Pancreas (tissue), 10 donors: ENCODE data around the gene FKTN. TPM values are rescaled to one million over a fixed set of nuclear protein-coding genes. Genes with fewer than 3 reads are reported as not detected.
A peak's percentile ranks its signal among the peaks of the same experiment; 100 is the strongest.
"Not testable (repeated sequence)": the region's sequence is repeated elsewhere in the genome, so short reads cannot be mapped to it uniquely, and the experiment has no call there.

ENCODE experiments used
- ATAC-seq, 4 donors: fragments of 200-7000 bp; cut with Tn5 transposase; one replicate each; pipeline versions ENCODE4 v1.8.0 to v1.9.1; 2020; ENCODE audit warnings: mild to moderate bottlenecking in 4 of 4, moderate library complexity in 4 of 4
- DNase-seq, 6 donors: peaks; one replicate each; pipeline ENCODE4 v3.0.0-alpha.2; 2020
- FAIRE-seq: peaks from 2 replicates; lab custom pipeline; 2012; peaks lifted over from hg19 to GRCh38; lab: Jason Lieb, UNC
- H3K27ac ChIP-seq, 4 donors: fragments of 200-600 bp; sonication (generic); 1 replicate in 3 of 4; 2 replicates in 1 of 4; pipeline versions ENCODE4 v1.5.0 to v1.8.0; 2020
- H3K27me3 ChIP-seq, 4 donors: fragments of 200-600 bp; one replicate each; pipeline ENCODE4 v1.8.0; 2021
- H3K36me3 ChIP-seq, 3 donors: fragments of 200-600 bp; sonication (generic) in 1 of 3; one replicate each; pipeline versions ENCODE4 v1.5.0 to v1.8.0; 2020 to 2021
- H3K4me1 ChIP-seq, 3 donors: fragments of 200-600 bp; one replicate each; pipeline ENCODE4 v1.8.0; 2021
- H3K4me3 ChIP-seq, 4 donors: fragments of 200-600 bp; sonication (generic) in 2 of 4; one replicate each; pipeline versions ENCODE4 v1.5.0 to v1.8.0; 2020 to 2021
- H3K9me3 ChIP-seq, 4 donors: fragments of 200-600 bp; one replicate each; pipeline ENCODE4 v1.8.0; 2021
- WGBS, 2 donors: extraction: QIAGEN DNeasy Blood & Tissue Kit; methylation state at CpG; one replicate each; pipeline ENCODE4 v1.1.7; 2013; 5-methylcytosine and 5-hydroxymethylcytosine counted together
- intact Hi-C, 3 donors: fragments of 100-400 bp; cut with DNase I; formaldehyde crosslinking; loops; one replicate each; pipeline versions ENCODE4 v1.11.1 to v1.14.2; 2022
- polyA plus RNA-seq, 2 donors: library from polyadenylated mRNA; stranded (reverse); fragments of 200-250 nt; gene quantifications; one replicate each; pipeline ENCODE4 v1.2.3, GENCODE V29; 2013
- total RNA-seq, 6 donors: library from RNA; stranded (reverse); fragmentation: NEBNext Ultra II Directional in 4 of 6; extraction: Animal tissue kit (Norgen Biotek cat#: 25700) in 4 of 6; gene quantifications; one replicate each; pipeline versions ENCODE4 v1.2.1 to v1.2.4, GENCODE V29; 2021 to 2023
- TF ChIP-seq, protein P1 (sequence below), 4 donors: fragments of 200-600 bp; sonication (generic) in 3 of 4; IDR thresholded peaks; one replicate each; pipeline versions ENCODE4 v1.5.0 to v1.8.0; 2021; ENCODE audit warnings: antibody characterized with exemption in 4 of 4
- donor health status: healthy with polysubstance abuse.
- donor health status: DM: no; HTN: no; CAD: no; lungs with moderate emphysema.
- donor health status: DM: no; HTN: no; CAD: no.
- donor health status: control.
- donor health status: control.
- donor health status: Bipolar disorder and iron deficiency.
- donor health status: DM: yes; HTN: yes; CAD: no.
- donor health status: DM: no; HTN: no; CAD: no.
- donor health status: DM: no; HTN: no; CAD: no.
- donor health status: DM: yes; HTN: yes; CAD: no.

FKTN gene
- total and polyA plus RNA-seq, 8 donors: 3.7 to 10.6 (median 7.7) TPM

DNA sequence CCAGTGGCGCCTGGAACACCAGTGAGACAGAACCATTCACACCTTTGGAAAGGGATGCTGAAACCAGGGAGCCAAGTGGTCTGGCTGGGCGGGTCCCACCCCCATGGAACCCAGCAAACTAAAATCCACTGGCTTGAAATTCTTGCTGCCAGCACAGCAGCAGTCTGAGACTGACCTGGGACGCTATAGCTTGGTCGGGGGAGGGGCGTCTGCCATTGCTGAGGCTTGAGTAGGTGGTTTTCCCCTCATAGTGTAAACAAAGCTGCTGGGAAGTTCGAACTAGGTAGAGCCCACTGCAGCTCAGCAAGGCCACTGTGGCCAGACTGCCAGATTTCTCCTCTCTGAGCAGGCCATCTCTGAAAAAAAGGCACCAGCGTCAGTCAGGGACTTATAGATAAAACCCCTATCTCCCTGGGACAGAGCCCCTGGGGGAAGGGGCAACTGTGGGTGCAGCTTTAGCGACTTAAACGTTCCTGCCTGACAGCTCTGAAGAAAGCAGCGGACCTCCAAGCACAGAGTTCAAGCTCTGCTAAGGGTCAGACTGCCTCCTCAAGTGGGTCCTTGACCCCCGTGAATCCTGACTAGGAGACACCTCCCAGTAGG, 42.0 kb upstream of the FKTN start:
- Histone ChIP-seq H3K36me3 (no peaks in the 10 kb centered on the region), H3K27ac (no peak overlapping the region), H3K9me3 (no peaks in the 10 kb centered on the region), H3K4me1 (no peaks in the 10 kb centered on the region), H3K4me3 (no peak overlapping the region), H3K27me3 (no peaks in the 10 kb centered on the region)
- TF ChIP-seq, protein P1, sequence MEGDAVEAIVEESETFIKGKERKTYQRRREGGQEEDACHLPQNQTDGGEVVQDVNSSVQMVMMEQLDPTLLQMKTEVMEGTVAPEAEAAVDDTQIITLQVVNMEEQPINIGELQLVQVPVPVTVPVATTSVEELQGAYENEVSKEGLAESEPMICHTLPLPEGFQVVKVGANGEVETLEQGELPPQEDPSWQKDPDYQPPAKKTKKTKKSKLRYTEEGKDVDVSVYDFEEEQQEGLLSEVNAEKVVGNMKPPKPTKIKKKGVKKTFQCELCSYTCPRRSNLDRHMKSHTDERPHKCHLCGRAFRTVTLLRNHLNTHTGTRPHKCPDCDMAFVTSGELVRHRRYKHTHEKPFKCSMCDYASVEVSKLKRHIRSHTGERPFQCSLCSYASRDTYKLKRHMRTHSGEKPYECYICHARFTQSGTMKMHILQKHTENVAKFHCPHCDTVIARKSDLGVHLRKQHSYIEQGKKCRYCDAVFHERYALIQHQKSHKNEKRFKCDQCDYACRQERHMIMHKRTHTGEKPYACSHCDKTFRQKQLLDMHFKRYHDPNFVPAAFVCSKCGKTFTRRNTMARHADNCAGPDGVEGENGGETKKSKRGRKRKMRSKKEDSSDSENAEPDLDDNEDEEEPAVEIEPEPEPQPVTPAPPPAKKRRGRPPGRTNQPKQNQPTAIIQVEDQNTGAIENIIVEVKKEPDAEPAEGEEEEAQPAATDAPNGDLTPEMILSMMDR (IDR thresholded peaks at IDR 0.05): no peak
- DNase-seq: no peak
- ATAC-seq: no peak
- no peak for FAIRE-seq
- 84 to 87% methylated on average over 11 of the region's 11 CpGs for WGBS, 2 donors
- intact Hi-C loops: no loop called here

DNA sequence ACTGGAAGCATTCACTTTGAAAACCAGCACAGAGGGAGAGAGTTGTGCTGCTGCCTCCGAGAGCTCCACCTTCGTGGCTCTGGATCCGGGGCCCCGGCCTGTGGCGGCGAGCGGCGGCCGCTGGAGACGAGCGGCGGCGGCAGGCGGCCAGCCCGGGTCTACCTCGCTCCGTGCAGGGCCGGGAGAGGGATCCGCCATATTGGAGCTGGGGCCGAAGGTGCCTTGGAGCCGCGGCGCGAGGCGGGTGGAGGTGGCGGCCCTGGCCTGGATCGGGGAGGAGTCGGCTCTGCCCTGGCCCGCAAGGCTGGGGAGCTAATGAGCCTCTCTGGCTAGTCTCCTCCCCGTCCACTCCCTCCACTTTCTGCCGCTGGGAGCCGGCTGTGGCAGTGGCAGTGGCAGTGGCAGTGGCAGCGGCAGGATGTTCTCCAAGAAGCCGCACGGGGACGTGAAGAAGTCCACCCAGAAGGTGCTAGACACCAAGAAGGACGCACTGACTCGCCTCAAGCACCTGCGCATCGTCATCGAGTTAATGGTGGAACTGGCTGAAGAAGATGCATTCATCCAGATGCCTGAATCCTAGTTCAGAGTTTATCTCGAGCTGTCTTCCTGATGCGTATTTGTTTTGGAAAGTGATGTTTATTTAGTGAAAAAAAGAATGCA, 38.1 kb upstream of the FKTN start:
- DNase-seq (peak in 5 of 6 donors; percentile 7 to 71 (median 46)), ATAC-seq (peak; percentile 50 to 94 (median 76))
- intact Hi-C loops, H3K9me3 ChIP-seq, FAIRE-seq, H3K4me1 ChIP-seq, H3K27me3 ChIP-seq, H3K36me3 ChIP-seq: not testable (repeated sequence)
- H3K27ac ChIP-seq: peak overlapping the region in 3 of 4 donors; percentile 19 to 81 (median 73)
- H3K4me3 ChIP-seq: peak overlapping the region in 2 of 4 donors; percentile 33 to 38
- 84 to 98% methylated on average over 35 to 43 of the region's 43 CpGs for WGBS, 2 donors

- ATAC-seq, FAIRE-seq, DNase-seq, H3K9me3 ChIP-seq, intact Hi-C loops, H3K36me3 ChIP-seq, H3K27me3 ChIP-seq, H3K4me3 ChIP-seq, H3K27ac ChIP-seq, H3K4me1 ChIP-seq: not testable (repeated sequence)
- WGBS, 2 donors: 84 to 92% methylated on average over 6 of the region's 6 CpGs
Measured at GRCh38 chr9:105520992-105521391, 36.9 kb upstream of the FKTN start.

GRCh38 chr9:105522618-105523385, 35.1 kb upstream of the FKTN start:
- WGBS, 2 donors: 59% methylated on average over 9 of the region's 10 CpGs
- intact Hi-C loops, H3K9me3 ChIP-seq, DNase-seq, H3K27ac ChIP-seq, H3K36me3 ChIP-seq, FAIRE-seq, H3K4me1 ChIP-seq, H3K27me3 ChIP-seq, H3K4me3 ChIP-seq: not testable (repeated sequence)
- ATAC-seq: peak; percentile 40 to 72 (median 60)

- Histone ChIP-seq H3K27me3 (no peaks in the 10 kb centered on the region), H3K36me3 (no peaks in the 10 kb centered on the region), H3K9me3 (no peaks in the 10 kb centered on the region), H3K4me3 (no peak overlapping the region), H3K27ac (no peak overlapping the region), H3K4me1 (no peaks in the 10 kb centered on the region)
- ATAC-seq (no peak), DNase-seq (no peak), FAIRE-seq (no peak)
- TF ChIP-seq, protein P1 (IDR thresholded peaks at IDR 0.05): no peak
- intact Hi-C loops: no loop called here
- WGBS, 2 donors: 71 to 73% methylated on average over 3 of the region's 3 CpGs
Measured at GRCh38 chr9:105531530-105531929, 26.4 kb upstream of the FKTN start.

GRCh38 chr9:105535920-105536668, 21.8 kb upstream of the FKTN start:
- H3K36me3 ChIP-seq: no peaks in the 10 kb centered on the region
- ATAC-seq (no peak), FAIRE-seq (no peak), DNase-seq (no peak)
- H3K27me3 ChIP-seq: no peaks in the 10 kb centered on the region
- H3K4me1 ChIP-seq: no peaks in the 10 kb centered on the region
- intact Hi-C loops: no loop called here
- no peaks in the 10 kb centered on the region for H3K9me3 ChIP-seq
- H3K4me3 ChIP-seq: no peak overlapping the region
- 92 to 97% methylated on average over 3 of the region's 3 CpGs for WGBS, 2 donors
- TF ChIP-seq, protein P1 (IDR thresholded peaks at IDR 0.05): no peak
- no peak overlapping the region for H3K27ac ChIP-seq
